Measurements from ENCODE around the gene RAB11FIP4. TPM values are rescaled to one million over a fixed set of nuclear protein-coding genes. Genes with fewer than 3 reads are reported as not detected.
A peak's percentile ranks its signal among the peaks of the same experiment; 100 is the strongest.

Gene RAB11FIP4
- total and polyA plus RNA-seq, 4 experiments from 2014 or later, result 8.3 to 47.4 (median 30.0) TPM

- CTCF ChIA-PET (ENCODE audit: partially characterized antibody), result interaction anchor here (2.2 kb wide), 1 partner anchor 100 kb away, joined by 12 read pairs; no protein-coding TSS in a partner anchor
These were observed 25.4 kb upstream of the RAB11FIP4 start for GRCh38 chr17:31366088-31366487.

GRCh38 chr17:31369266-31369665, 22.2 kb upstream of the RAB11FIP4 start:
- Histone ChIP-seq H3K9me3 (ENCODE audit: control insufficient read depth in 1 of 2, low read length in 2 of 2) (no peaks in the 10 kb centered on the region), H3K27me3 (ENCODE audit: insufficient read depth, low read length) (no peaks in the 10 kb centered on the region), H3K4me3 (ENCODE audit: low read length in 2 of 2) (no peak overlapping the region), H3K36me3 (ENCODE audit: insufficient read depth, low read length) (no peaks in the 10 kb centered on the region), H3K4me1 (ENCODE audit: insufficient read depth, low read length) (peaks cover 9% of the 10 kb centered on the region), H3K27ac (ENCODE audit: low read depth, low read length) (no peak overlapping the region)
- no peak overlapping the region for H3K4me3 Mint-ChIP-seq
- H3K36me3 Mint-ChIP-seq, result peaks cover 7 to 19% of the 10 kb centered on the region in 2 donors
- intact Hi-C loops (cut with micrococcal nuclease), result no loop called here
- no peak for DNase-seq
- ChIA-PET CTCF (ENCODE audit: partially characterized antibody) (interaction anchor here (0.9 to 2.5 kb wide), 4 partner anchors 9 to 473 kb away, joined by 3 to 5 read pairs (median 4); no protein-coding TSS in a partner anchor), POLR2A (ENCODE audit: partially characterized antibody) (interaction anchor here (0.9 kb wide), 1 partner anchor 12 kb away, joined by 3 read pairs; no protein-coding TSS in a partner anchor)
- no peaks in the 10 kb centered on the region for H3K9me3 Mint-ChIP-seq
- H3K27me3 Mint-ChIP-seq, result no peaks in the 10 kb centered on the region
- peak overlapping the region in 3 of 7 donors; percentile 5 to 52 (median 35) for H3K27ac Mint-ChIP-seq
- H3K4me1 Mint-ChIP-seq, result peaks cover 11 to 27% (median 20%) of the 10 kb centered on the region in 4 donors

More at GRCh38 chr17:31366088-31366487, 25.4 kb upstream of the RAB11FIP4 start:
- intact Hi-C loops (cut with micrococcal nuclease), result no loop called here
- H3K9me3 Mint-ChIP-seq, result no peaks in the 10 kb centered on the region
- Histone ChIP-seq H3K4me3 (ENCODE audit: low read length in 2 of 2) (no peak overlapping the region), H3K9me3 (ENCODE audit: control insufficient read depth in 1 of 2, low read length in 2 of 2) (no peaks in the 10 kb centered on the region), H3K27ac (ENCODE audit: low read depth, low read length) (no peak overlapping the region), H3K27me3 (ENCODE audit: insufficient read depth, low read length) (no peaks in the 10 kb centered on the region), H3K36me3 (ENCODE audit: insufficient read depth, low read length) (peaks cover 12% of the 10 kb centered on the region), H3K4me1 (ENCODE audit: insufficient read depth, low read length) (peaks cover under 1% of the 10 kb centered on the region)
- peaks cover under 1 to 7% (median 4%) of the 10 kb centered on the region in 4 donors for H3K4me1 Mint-ChIP-seq
- DNase-seq, result no peak
- H3K36me3 Mint-ChIP-seq, result peaks cover 24 to 29% of the 10 kb centered on the region in 2 donors
- peak overlapping the region in 1 of 7 donors; percentile 2 for H3K27ac Mint-ChIP-seq
- no peak overlapping the region for H3K4me3 Mint-ChIP-seq
- POLR2A ChIA-PET (ENCODE audit: partially characterized antibody), result no interaction called here
- H3K27me3 Mint-ChIP-seq, result no peaks in the 10 kb centered on the region

GRCh38 chr17:31371511-31372097, 19.9 kb upstream of the RAB11FIP4 start:
- no peak overlapping the region for H3K27ac ChIP-seq (ENCODE audit: low read depth, low read length)
- Mint-ChIP-seq H3K36me3 (peaks cover 13 to 21% of the 10 kb centered on the region in 2 donors), H3K27ac (peak overlapping the region in 2 of 7 donors; percentile 29 to 36), H3K27me3 (no peaks in the 10 kb centered on the region), H3K4me3 (no peak overlapping the region), H3K4me1 (peaks cover 11 to 27% (median 20%) of the 10 kb centered on the region in 4 donors), H3K9me3 (no peaks in the 10 kb centered on the region)
- no peaks in the 10 kb centered on the region for H3K27me3 ChIP-seq (ENCODE audit: insufficient read depth, low read length)
- intact Hi-C loops (cut with micrococcal nuclease), result loop anchor here (5.0 kb wide), 1 partner anchor 59 kb away; the partner anchor contains the start of gene EVI2B
- ChIA-PET POLR2A (ENCODE audit: partially characterized antibody) (interaction anchor here (1.3 to 2.5 kb wide), 2 partner anchors 53 to 363 kb away, joined by 3 to 10 read pairs; no protein-coding TSS in a partner anchor), CTCF (ENCODE audit: partially characterized antibody) (interaction anchor here (0.8 to 5.6 kb wide), 13 partner anchors 10 to 471 kb away, joined by 3 to 37 read pairs (median 5); no protein-coding TSS in a partner anchor)
- H3K4me1 ChIP-seq (ENCODE audit: insufficient read depth, low read length), result peaks cover 9% of the 10 kb centered on the region
- H3K36me3 ChIP-seq (ENCODE audit: insufficient read depth, low read length), result no peaks in the 10 kb centered on the region
- no peak overlapping the region for H3K4me3 ChIP-seq (ENCODE audit: low read length in 2 of 2)
- H3K9me3 ChIP-seq (ENCODE audit: control insufficient read depth in 1 of 2, low read length in 2 of 2), result no peaks in the 10 kb centered on the region
- DNase-seq, result no peak

GRCh38 chr17:31373150-31374093, 18.1 kb upstream of the RAB11FIP4 start:
- no peaks in the 10 kb centered on the region for H3K27me3 Mint-ChIP-seq
- no peaks in the 10 kb centered on the region for H3K36me3 ChIP-seq (ENCODE audit: insufficient read depth, low read length)
- POLR2A ChIA-PET (ENCODE audit: partially characterized antibody), result interaction anchor here (0.8 to 2.5 kb wide), 4 partner anchors 54 to 365 kb away, joined by 3 to 10 read pairs (median 4); partner anchors contain the start of gene EVI2B
- CTCF ChIA-PET (ENCODE audit: partially characterized antibody), result interaction anchor here (0.7 to 5.6 kb wide), 23 partner anchors 9 to 469 kb away, joined by 3 to 37 read pairs (median 5); no protein-coding TSS in a partner anchor
- peaks cover 9 to 16% of the 10 kb centered on the region in 2 donors for H3K36me3 Mint-ChIP-seq
- H3K9me3 Mint-ChIP-seq, result no peaks in the 10 kb centered on the region
- intact Hi-C loops (cut with micrococcal nuclease), result loop anchor here (1.0 to 5.0 kb wide), 6 partner anchors 52 to 361 kb away; partner anchors contain the start of genes EVI2A and EVI2B
- H3K4me3 Mint-ChIP-seq, result peak overlapping the region in 1 of 8 donors; percentile 1
- DNase-seq, result peak in 4 of 5 donors; percentile 60 to 67 (median 63)
- H3K27me3 ChIP-seq (ENCODE audit: insufficient read depth, low read length), result no peaks in the 10 kb centered on the region
- no peak overlapping the region for H3K4me3 ChIP-seq (ENCODE audit: low read length in 2 of 2)
- no peak overlapping the region for H3K27ac ChIP-seq (ENCODE audit: low read depth, low read length)
- peaks cover 11 to 27% (median 20%) of the 10 kb centered on the region in 4 donors for H3K4me1 Mint-ChIP-seq
- H3K4me1 ChIP-seq (ENCODE audit: insufficient read depth, low read length), result peaks cover 9% of the 10 kb centered on the region
- H3K27ac Mint-ChIP-seq, result peak overlapping the region in 1 of 7 donors; percentile 29
- no peaks in the 10 kb centered on the region for H3K9me3 ChIP-seq (ENCODE audit: control insufficient read depth in 1 of 2, low read length in 2 of 2)

- Histone ChIP-seq H3K36me3 (ENCODE audit: insufficient read depth, low read length) (no peaks in the 10 kb centered on the region), H3K4me1 (ENCODE audit: insufficient read depth, low read length) (peaks cover 9% of the 10 kb centered on the region), H3K27ac (ENCODE audit: low read depth, low read length) (no peak overlapping the region), H3K9me3 (ENCODE audit: control insufficient read depth in 1 of 2, low read length in 2 of 2) (no peaks in the 10 kb centered on the region), H3K4me3 (ENCODE audit: low read length in 2 of 2) (no peak overlapping the region), H3K27me3 (ENCODE audit: insufficient read depth, low read length) (no peaks in the 10 kb centered on the region)
- ChIA-PET POLR2A (ENCODE audit: partially characterized antibody) (no interaction called here), CTCF (ENCODE audit: partially characterized antibody) (interaction anchor here (0.8 to 5.6 kb wide), 5 partner anchors 9 to 469 kb away, joined by 3 to 37 read pairs (median 3); no protein-coding TSS in a partner anchor)
- peaks cover 9 to 15% of the 10 kb centered on the region in 2 donors for H3K36me3 Mint-ChIP-seq
- peak overlapping the region in 1 of 7 donors; percentile 52 for H3K27ac Mint-ChIP-seq
- peaks cover 11 to 27% (median 20%) of the 10 kb centered on the region in 4 donors for H3K4me1 Mint-ChIP-seq
- H3K9me3 Mint-ChIP-seq, result no peaks in the 10 kb centered on the region
- no peak overlapping the region for H3K4me3 Mint-ChIP-seq
- intact Hi-C loops (cut with micrococcal nuclease), result loop anchor here (5.0 kb wide), 1 partner anchor 62 kb away; the partner anchor contains the start of gene EVI2B
- DNase-seq, result no peak
- no peaks in the 10 kb centered on the region for H3K27me3 Mint-ChIP-seq
These were observed 17.4 kb upstream of the RAB11FIP4 start for GRCh38 chr17:31374094-31374447.

- Histone ChIP-seq H3K9me3 (ENCODE audit: control insufficient read depth in 1 of 2, low read length in 2 of 2) (no peaks in the 10 kb centered on the region), H3K4me3 (ENCODE audit: low read length in 2 of 2) (no peak overlapping the region), H3K27me3 (ENCODE audit: insufficient read depth, low read length) (no peaks in the 10 kb centered on the region), H3K4me1 (ENCODE audit: insufficient read depth, low read length) (peaks cover 9% of the 10 kb centered on the region), H3K36me3 (ENCODE audit: insufficient read depth, low read length) (no peaks in the 10 kb centered on the region), H3K27ac (ENCODE audit: low read depth, low read length) (no peak overlapping the region)
- Mint-ChIP-seq H3K9me3 (no peaks in the 10 kb centered on the region), H3K27ac (no peak overlapping the region), H3K27me3 (no peaks in the 10 kb centered on the region), H3K4me3 (no peak overlapping the region), H3K4me1 (peaks cover 11 to 27% (median 20%) of the 10 kb centered on the region in 4 donors), H3K36me3 (peaks cover 9 to 13% of the 10 kb centered on the region in 2 donors)
- ChIA-PET CTCF (ENCODE audit: partially characterized antibody) (interaction anchor here (0.8 to 5.6 kb wide), 5 partner anchors 8 to 468 kb away, joined by 3 to 37 read pairs (median 3); no protein-coding TSS in a partner anchor), POLR2A (ENCODE audit: partially characterized antibody) (no interaction called here)
- intact Hi-C loops (cut with micrococcal nuclease), result loop anchor here (5.0 kb wide), 1 partner anchor 62 kb away; the partner anchor contains the start of gene EVI2B
- DNase-seq, result no peak
These were observed 17.0 kb upstream of the RAB11FIP4 start for GRCh38 chr17:31374503-31374902.
